Memory B cell (primary cell): ENCODE measurements around the gene VAV1.
"Not testable (repeated sequence)": the region's sequence is repeated elsewhere in the genome, so short reads cannot be mapped to it uniquely, and the experiment has no call there.

ENCODE experiments used
- ATAC-seq: fragments of 150-1000 bp; cut with Tn5 transposase; 2 replicates; pipeline ENCODE4 v1.10.0; 2021; ENCODE audit warnings: low read depth, mild to moderate bottlenecking, moderate library complexity
- DNase-seq, 2 donors: peaks; one replicate each; pipeline ENCODE4 v3.0.0; 2022; ENCODE audit warnings: low spot score in 2 of 2
- H3K27ac Mint-ChIP-seq: one replicate; pipeline ENCODE4 v1.8.0; 2022; ENCODE audit warnings: mild to moderate bottlenecking, moderate library complexity, mixed read lengths
- H3K27me3 Mint-ChIP-seq: one replicate; pipeline ENCODE4 v1.8.0; 2022; ENCODE audit warnings: mixed read lengths
- H3K36me3 Mint-ChIP-seq: one replicate; pipeline ENCODE4 v1.8.0; 2022; ENCODE audit warnings: mild to moderate bottlenecking, mixed read lengths
- H3K4me1 Mint-ChIP-seq: one replicate; pipeline ENCODE4 v1.8.0; 2022; ENCODE audit warnings: mixed read lengths
- H3K4me3 Mint-ChIP-seq: one replicate; pipeline ENCODE4 v1.8.0; 2022; ENCODE audit warnings: mild to moderate bottlenecking, moderate library complexity, mixed read lengths
- H3K9me3 Mint-ChIP-seq: one replicate; pipeline ENCODE4 v1.8.0; 2022; ENCODE audit warnings: mixed read lengths

The VAV1 gene

DNA sequence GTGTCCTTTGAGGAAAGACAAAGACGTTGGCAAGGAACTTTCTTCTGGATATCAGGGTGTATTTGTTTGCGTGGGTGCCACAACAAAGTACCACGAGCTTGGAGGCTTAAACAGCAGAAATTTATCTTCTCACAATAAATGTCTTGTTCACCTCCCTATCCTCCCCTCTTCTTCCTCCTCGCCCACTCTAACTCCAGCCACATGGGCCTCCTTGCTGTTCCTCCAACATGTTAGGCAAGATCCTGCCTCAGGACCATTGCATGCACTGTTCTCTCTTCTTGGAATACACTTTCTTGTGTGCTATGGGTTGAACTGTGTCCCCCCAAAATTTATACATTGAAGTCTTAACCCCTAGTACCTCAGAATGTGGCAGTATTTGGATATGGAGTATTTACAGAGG is 45.7 kb downstream of the VAV1 start:
- Mint-ChIP-seq H3K36me3 (peaks cover 30% of the 10 kb centered on the region), H3K27ac (peak overlapping the region; percentile 8), H3K4me3 (no peak overlapping the region), H3K4me1 (peaks cover 21% of the 10 kb centered on the region), H3K9me3 (peaks cover 3% of the 10 kb centered on the region), H3K27me3 (no peaks in the 10 kb centered on the region)
- DNase-seq, result no peak
- ATAC-seq, result no peak

DNA sequence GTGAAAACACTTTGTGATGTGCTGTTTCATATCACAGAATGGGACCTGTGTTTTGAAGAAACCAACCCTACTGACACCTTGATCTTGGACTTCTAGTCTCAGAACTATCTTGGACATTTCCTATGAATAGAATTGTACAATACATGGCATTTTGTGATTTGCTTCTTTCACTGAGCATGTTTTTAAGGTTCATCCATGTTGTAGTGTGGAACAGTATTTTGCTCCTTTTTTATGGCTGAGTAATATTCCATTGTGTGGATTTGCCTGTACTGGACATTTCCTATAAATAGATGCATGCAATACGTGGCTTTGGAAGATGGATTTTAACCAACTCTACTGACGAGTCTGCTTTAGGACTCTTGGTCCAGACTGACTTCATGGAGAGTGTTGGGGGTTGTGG is 46.8 kb downstream of the VAV1 start:
- ATAC-seq (no peak), DNase-seq (no peak)
- no peaks in the 10 kb centered on the region for H3K27me3 Mint-ChIP-seq
- no peak overlapping the region for H3K4me3 Mint-ChIP-seq
- H3K4me1 Mint-ChIP-seq, result peaks cover 22% of the 10 kb centered on the region
- H3K36me3 Mint-ChIP-seq, result peaks cover 36% of the 10 kb centered on the region
- H3K27ac Mint-ChIP-seq, result no peak overlapping the region
- H3K9me3 Mint-ChIP-seq, result peaks cover 3% of the 10 kb centered on the region

DNA sequence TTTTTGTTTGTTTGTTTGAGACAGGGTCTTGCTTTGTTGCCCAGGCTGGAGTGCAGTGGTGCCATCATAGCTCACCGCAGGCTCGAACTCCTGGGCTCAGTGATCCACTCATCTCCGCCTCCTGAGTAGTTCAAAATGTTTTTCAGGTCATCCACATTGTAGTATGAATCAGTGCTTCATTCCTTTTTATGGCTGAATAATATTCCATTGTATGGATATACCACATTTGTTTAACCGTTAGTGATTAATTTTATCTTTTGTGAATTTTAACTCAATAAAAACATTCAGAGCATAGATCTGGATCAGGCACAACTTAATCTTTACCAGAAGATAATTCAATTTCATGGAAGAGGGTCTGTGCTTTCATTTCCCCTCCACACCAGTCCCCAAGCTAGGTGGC is 47.7 kb downstream of the VAV1 start:
- H3K4me1 Mint-ChIP-seq, result peaks cover 18% of the 10 kb centered on the region
- H3K36me3 Mint-ChIP-seq, result peaks cover 42% of the 10 kb centered on the region
- no peak overlapping the region for H3K27ac Mint-ChIP-seq
- DNase-seq (no peak), ATAC-seq (no peak)
- H3K4me3 Mint-ChIP-seq, result no peak overlapping the region
- H3K9me3 Mint-ChIP-seq, result peaks cover 3% of the 10 kb centered on the region
- no peaks in the 10 kb centered on the region for H3K27me3 Mint-ChIP-seq

DNA sequence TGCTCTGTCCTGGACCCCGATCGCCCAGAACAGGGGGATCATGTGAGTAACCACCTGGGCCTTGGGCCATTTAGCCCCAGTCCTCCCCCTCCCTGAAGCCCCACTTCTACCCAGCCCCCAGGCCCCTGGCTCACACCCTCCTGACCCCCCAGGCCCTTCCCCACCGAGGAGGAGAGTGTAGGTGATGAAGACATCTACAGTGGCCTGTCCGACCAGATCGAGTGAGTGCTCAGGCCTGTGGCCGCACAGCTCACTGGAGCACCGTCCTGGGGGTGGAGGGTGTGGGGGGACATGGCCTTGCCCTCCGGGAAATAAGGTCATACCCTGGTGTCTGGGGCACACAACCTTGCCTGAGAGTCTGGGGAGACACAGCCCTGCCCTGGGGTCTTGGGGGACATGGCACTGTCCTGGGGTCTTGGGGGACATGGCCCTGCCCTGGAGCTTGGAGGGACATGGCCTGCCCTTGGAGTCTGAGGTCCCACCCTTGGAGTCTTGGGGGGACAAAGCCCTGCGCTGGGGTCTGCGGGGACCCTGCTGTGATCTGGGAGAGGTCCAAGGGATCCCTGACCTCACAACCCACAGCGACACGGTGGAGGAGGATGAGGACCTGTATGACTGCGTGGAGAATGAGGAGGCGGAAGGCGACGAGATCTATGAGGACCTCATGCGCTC is 49.3 kb downstream of the VAV1 start:
- Mint-ChIP-seq H3K27ac (no peak overlapping the region), H3K36me3 (peaks cover 40% of the 10 kb centered on the region), H3K9me3 (peaks cover 3% of the 10 kb centered on the region), H3K27me3 (no peaks in the 10 kb centered on the region), H3K4me1 (peaks cover 11% of the 10 kb centered on the region), H3K4me3 (no peak overlapping the region)
- no peak for ATAC-seq
- DNase-seq, result no peak

DNA sequence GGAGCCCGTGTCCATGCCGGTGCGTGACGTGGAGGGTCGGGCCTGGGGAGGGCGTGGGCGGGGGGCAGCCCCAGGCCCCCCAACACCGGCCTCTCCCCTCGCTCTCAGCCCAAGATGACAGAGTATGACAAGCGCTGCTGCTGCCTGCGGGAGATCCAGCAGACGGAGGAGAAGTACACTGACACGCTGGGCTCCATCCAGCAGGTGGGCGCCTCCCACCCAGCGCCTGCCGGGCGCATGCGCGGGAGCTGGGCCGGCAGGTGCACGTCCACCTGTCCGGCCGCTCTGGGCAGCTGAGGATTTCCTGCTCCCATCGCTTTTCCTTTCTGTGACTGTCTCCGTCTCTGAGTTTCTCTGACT is 49.8 kb downstream of the VAV1 start:
- no peaks in the 10 kb centered on the region for H3K27me3 Mint-ChIP-seq
- DNase-seq, result no peak
- H3K4me1 Mint-ChIP-seq, result peaks cover 11% of the 10 kb centered on the region
- no peak for ATAC-seq
- H3K9me3 Mint-ChIP-seq, result peaks cover 3% of the 10 kb centered on the region
- H3K27ac Mint-ChIP-seq, result no peak overlapping the region
- H3K4me3 Mint-ChIP-seq, result no peak overlapping the region
- H3K36me3 Mint-ChIP-seq, result peaks cover 43% of the 10 kb centered on the region

DNA sequence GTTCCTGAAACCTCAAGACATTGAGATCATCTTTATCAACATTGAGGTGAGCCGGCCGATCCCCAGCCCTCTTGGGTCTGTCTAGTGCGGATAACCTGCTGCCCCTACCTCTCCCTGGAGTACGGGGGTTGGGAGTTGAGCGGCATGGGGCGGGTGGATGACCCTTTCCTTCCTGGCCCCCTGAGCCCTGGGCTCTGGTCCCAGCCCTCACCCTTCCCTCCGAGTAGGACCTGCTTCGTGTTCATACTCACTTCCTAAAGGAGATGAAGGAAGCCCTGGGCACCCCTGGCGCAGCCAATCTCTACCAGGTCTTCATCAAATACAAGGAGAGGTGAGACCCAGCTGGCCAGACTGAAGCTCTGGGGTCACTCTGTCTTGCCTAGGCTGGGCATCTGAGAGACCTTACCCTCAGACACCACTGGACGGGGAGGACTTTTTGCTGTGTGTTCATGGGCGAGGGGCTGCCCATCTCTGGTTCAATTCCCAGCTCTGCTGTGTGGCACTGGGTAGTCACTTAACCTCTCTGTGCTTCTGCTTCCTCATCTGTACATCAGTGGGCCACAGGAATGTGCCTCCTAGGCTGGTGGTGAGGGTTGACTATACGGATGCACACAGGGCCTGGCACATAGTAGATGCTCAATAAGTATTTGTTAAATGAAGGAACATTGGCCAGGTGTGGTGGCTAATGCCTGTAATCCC is 52.7 kb downstream of the VAV1 start:
- Mint-ChIP-seq H3K4me1 (peaks cover 8% of the 10 kb centered on the region), H3K4me3 (no peak overlapping the region), H3K9me3 (no peaks in the 10 kb centered on the region), H3K36me3 (peaks cover 53% of the 10 kb centered on the region), H3K27ac (no peak overlapping the region), H3K27me3 (no peaks in the 10 kb centered on the region)
- DNase-seq, result no peak
- ATAC-seq, result no peak

DNA sequence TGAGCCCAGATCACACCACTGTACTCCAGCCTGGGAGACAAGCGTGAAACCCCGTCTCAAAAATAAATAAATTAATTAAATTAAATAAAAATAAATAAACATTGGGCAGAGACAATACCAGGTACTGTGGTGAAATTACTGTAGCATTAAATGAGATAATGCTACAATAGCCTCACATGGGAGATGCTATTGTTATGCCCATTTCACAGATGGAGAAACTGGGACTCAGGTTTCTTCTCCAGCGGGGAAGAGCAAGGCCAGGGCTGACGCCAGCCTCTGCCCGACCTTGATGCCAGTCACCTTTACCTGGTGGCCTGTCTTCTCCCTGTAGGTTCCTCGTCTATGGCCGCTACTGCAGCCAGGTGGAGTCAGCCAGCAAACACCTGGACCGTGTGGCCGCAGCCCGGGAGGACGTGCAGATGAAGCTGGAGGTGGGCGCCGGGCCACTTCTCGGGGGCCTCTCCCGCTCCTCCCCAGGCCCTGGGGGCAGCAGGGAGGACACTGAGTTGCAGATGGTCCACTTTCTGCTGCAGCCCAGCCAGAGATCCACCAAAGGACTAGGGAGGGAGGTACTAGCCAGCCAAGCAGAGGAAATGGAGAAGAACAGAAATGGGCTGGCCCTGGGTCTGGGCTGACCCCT is 53.9 kb downstream of the VAV1 start:
- H3K27ac Mint-ChIP-seq, result no peak overlapping the region
- no peaks in the 10 kb centered on the region for H3K27me3 Mint-ChIP-seq
- no peak for ATAC-seq
- peaks cover 10% of the 10 kb centered on the region for H3K4me1 Mint-ChIP-seq
- peaks cover 50% of the 10 kb centered on the region for H3K36me3 Mint-ChIP-seq
- H3K4me3 Mint-ChIP-seq, result no peak overlapping the region
- no peak for DNase-seq
- H3K9me3 Mint-ChIP-seq, result no peaks in the 10 kb centered on the region

DNA sequence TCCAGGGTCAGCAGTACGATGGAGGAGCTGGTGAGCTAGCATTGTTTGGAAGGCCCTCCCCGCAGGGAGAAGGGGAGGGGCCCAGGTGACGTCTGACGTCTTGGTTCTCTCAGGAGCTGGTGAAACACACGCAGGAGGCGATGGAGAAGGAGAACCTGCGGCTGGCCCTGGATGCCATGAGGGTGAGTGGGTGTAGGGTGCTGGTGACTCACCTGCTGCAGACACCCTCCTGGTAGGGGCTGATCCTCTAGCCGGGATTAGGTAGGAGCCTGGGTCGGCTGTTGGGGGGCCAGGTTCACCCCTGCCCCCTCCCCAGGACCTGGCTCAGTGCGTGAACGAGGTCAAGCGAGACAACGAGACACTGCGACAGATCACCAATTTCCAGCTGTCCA is 55.8 kb downstream of the VAV1 start:
- Mint-ChIP-seq H3K27ac (no peak overlapping the region), H3K4me1 (peaks cover 19% of the 10 kb centered on the region), H3K27me3 (no peaks in the 10 kb centered on the region), H3K4me3 (no peak overlapping the region), H3K9me3 (no peaks in the 10 kb centered on the region), H3K36me3 (peaks cover 58% of the 10 kb centered on the region)
- no peak for ATAC-seq
- no peak for DNase-seq

DNA sequence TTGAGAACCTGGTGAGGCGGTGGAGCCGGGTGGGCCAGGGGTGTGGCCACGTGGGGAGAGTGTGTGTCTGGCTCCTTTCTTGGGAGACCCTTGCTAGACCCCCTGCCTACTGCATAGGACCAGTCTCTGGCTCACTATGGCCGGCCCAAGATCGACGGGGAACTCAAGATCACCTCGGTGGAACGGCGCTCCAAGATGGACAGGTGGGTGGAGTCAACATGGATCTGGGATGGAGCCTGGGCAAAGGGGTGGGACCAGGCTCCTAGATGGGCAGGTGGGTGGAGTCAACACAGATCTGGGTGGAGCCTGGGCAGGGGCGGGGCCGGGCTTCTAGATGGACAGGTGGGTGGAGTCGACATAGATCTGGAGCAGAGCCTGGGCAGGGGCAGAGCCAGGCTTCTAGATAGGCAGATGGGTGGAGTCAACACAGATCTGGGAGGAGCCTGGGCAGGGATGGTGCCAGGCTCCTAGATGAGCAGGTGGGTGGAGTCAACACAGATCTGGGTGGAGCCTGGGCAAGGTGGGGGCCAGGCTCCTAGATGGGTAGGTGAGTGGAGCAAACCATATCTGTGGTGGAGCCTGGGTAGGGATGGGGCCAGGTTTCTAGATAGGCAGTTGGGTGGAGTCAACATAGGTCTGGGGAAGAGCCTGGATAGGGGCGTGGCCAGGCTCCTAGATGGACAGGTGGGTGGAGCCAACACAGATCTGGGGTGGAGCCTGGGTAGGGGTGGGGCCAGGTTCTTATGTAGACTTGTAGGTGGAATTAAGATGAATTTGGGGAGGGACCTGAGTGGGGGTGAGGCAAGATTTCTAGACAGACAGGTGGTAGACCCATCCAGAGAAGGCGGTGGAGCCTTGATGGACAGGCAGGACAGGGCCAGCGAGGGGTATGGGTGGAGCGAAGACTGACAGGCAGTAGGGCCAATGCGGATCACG is 56.5 kb downstream of the VAV1 start:
- no peaks in the 10 kb centered on the region for H3K27me3 Mint-ChIP-seq
- peaks cover 62% of the 10 kb centered on the region for H3K36me3 Mint-ChIP-seq
- ATAC-seq, result peak; percentile 62
- peaks cover 16% of the 10 kb centered on the region for H3K4me1 Mint-ChIP-seq
- peak overlapping the region; percentile 60 for H3K27ac Mint-ChIP-seq
- no peak overlapping the region for H3K4me3 Mint-ChIP-seq
- no peak for DNase-seq
- no peaks in the 10 kb centered on the region for H3K9me3 Mint-ChIP-seq

DNA sequence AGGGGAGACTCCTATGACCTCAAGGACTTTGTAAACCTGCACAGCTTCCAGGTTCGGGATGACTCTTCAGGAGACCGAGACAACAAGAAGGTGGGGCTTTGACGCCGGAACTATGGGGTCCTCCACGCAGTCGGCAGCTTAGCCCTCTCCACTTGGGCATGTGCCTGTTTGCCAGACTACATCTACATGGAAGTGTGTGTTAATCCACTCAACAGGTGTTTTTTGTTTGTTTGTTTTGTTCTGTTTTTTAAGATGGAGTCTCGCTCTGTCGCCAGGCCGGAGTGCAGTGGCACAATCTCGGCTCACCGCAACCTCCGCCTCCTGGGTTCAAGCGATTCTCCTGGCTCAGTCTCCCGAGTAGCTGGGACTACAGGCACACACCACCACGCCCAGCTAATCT is 57.3 kb downstream of the VAV1 start:
- not testable (repeated sequence) for H3K4me3 Mint-ChIP-seq, ATAC-seq, H3K9me3 Mint-ChIP-seq, DNase-seq, H3K27ac Mint-ChIP-seq, H3K27me3 Mint-ChIP-seq
- peaks cover 54% of the 10 kb centered on the region for H3K36me3 Mint-ChIP-seq
- peaks cover 14% of the 10 kb centered on the region for H3K4me1 Mint-ChIP-seq

DNA sequence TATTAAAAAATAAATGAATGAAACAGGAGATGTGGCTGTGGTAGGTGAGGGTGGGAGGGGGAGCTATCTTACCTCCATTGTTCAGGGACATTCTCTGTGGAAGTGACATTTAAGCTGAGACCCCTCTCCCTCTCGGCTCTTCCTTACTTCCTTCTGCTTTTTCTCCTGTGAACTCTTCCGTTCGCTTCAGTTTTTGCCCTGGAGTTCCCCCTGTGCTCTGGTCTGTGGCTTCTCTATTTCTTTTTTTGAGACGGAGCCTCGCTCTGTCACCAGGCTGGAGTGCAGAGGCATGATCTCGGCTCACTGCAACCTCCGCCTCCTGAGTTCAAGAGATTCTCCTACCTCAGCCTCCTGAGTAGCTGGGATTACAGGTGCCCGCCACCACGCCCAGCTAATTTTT is 58.6 kb downstream of the VAV1 start:
- not testable (repeated sequence) for H3K4me3 Mint-ChIP-seq, H3K9me3 Mint-ChIP-seq, DNase-seq, H3K27me3 Mint-ChIP-seq, ATAC-seq
- Mint-ChIP-seq H3K27ac (peak overlapping the region; percentile 74), H3K4me1 (peaks cover 14% of the 10 kb centered on the region), H3K36me3 (peaks cover 51% of the 10 kb centered on the region)

DNA sequence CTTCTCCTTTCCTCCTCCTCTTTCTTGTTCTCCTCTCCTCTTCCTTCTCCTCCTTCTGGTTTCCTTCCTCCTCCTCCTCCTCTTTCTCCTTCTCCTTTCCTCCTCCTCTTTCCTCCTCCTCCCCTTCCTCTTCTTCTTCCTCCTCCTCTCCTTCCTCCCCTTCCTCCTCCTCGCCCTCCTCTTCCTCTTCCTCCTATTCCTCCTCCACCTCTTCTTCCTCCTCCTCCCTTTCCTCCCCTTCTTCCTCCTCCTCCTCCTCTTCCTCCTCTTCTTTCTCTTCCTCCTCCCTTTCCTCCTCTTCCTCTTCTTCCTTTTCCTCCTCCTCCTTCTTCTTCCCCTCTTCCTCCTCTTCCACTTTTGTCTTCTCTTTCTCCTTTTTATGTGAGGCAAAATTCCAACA is 59.9 kb downstream of the VAV1 start:
- Mint-ChIP-seq H3K9me3 (no peaks in the 10 kb centered on the region), H3K4me1 (peaks cover 14% of the 10 kb centered on the region), H3K27me3 (no peaks in the 10 kb centered on the region), H3K27ac (peak overlapping the region; percentile 68), H3K4me3 (no peak overlapping the region), H3K36me3 (peaks cover 59% of the 10 kb centered on the region)
- no peak for ATAC-seq
- no peak for DNase-seq

DNA sequence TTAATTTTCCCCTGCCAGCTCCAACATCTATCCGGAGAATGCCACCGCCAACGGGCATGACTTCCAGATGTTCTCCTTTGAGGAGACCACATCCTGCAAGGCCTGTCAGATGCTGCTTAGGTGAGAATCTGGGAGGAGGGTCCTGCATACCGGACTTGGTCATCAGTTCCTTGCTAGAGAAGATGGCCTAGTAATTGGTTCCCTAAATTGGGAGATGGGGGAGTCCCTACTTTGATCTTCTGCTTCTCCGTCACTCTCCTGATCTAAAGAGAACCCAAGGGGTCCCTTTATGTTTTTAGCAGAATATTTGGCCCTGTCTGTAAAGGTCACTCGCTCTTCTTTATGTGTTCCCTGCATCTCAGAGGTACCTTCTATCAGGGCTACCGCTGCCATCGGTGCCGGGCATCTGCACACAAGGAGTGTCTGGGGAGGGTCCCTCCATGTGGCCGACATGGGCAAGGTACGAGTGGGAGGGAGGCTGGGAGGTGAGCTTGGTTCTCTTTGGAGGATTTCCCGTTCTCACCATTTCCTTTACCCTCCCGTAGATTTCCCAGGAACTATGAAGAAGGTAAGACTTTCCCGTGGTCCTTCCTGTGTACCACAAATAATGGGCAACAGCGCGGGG is 60.8 kb downstream of the VAV1 start:
- H3K4me3 Mint-ChIP-seq, result no peak overlapping the region
- peaks cover 60% of the 10 kb centered on the region for H3K36me3 Mint-ChIP-seq
- no peak overlapping the region for H3K27ac Mint-ChIP-seq

More for the DNA sequence above, 60.8 kb downstream of the VAV1 start:
- H3K9me3 Mint-ChIP-seq, result no peaks in the 10 kb centered on the region
- DNase-seq (no peak), ATAC-seq (no peak)
- H3K27me3 Mint-ChIP-seq, result no peaks in the 10 kb centered on the region
- peaks cover 17% of the 10 kb centered on the region for H3K4me1 Mint-ChIP-seq
